Measurements from ENCODE around the gene VIM. TPM values are rescaled to one million over a fixed set of nuclear protein-coding genes. Genes with fewer than 3 reads are reported as not detected.

Gene VIM
- total and polyA plus RNA-seq, 2 experiments from 2014 or later, result 302 to 1,051 TPM

DNA sequence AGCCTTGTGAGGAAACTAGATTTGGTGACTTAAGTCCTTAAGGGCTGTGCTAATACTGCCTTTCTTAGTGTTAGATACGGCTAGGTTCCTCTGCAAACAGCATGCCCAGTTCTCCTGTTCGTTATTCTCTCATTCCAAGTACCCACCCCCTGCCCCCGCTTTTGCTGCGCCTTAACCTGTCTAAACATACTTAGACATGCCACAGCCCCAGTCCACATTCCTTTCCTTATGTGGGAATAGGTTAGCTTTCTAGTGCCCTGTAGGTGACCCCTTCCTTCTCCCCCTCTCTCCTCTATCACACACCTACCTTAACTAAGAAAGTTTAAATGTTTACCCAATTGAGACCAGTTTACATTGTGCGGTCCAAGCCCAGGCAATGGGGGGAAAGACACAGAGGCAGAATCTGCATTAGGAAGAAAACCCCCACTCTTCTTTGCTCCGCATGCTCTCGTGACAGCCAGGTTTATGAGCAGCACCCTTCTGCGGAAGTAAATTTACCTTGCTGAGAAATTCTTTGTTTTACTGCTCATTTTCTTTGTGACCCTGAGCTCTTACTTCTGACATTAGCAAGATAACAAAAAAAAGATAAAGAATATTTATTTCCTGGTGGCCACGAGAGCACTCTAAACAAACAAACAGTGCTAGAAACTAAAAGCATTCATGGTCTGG lies 48.8 kb downstream of the VIM start:
- Histone ChIP-seq H3K9me2 (replicated peaks; ENCODE audit: insufficient read depth) (no peaks in the 10 kb centered on the region), H3K36me3 (replicated peaks; ENCODE audit: insufficient read depth, low read depth) (no peaks in the 10 kb centered on the region), H3K79me2 (no peaks in the 10 kb centered on the region), H3K27ac (peak overlapping the region; percentile 87), H4K20me1 (ENCODE audit: insufficient read depth, poor library complexity, severe bottlenecking) (no peaks in the 10 kb centered on the region), H3K27me3 (no peaks in the 10 kb centered on the region), H3K4me2 (peak overlapping the region; percentile 42), H2AFZ (no peak overlapping the region), H3K4me3 (no peak overlapping the region), H3K4me1 (ENCODE audit: insufficient read depth) (peaks cover 25% of the 10 kb centered on the region), H3K9me3 (ENCODE audit: low read depth) (no peaks in the 10 kb centered on the region)
- TF ChIP-seq EZH2 (IDR thresholded peaks at IDR 0.05; ENCODE audit: borderline replicate concordance) (no peak), EZH2phosphoT487 (IDR thresholded peaks at IDR 0.05; ENCODE audit: low read depth, severe bottlenecking, unreplicated experiment) (no peak), CTCF (IDR thresholded peaks at IDR 0.05; ENCODE audit: poor library complexity) (no peak)
- WGBS (ENCODE audit: low lambda C conversion rate, missing lambda C conversion rate), result 21% methylated on average over 9 of the region's 9 CpGs
- peak; percentile 70 for DNase-seq (ENCODE audit: low spot score)

DNA sequence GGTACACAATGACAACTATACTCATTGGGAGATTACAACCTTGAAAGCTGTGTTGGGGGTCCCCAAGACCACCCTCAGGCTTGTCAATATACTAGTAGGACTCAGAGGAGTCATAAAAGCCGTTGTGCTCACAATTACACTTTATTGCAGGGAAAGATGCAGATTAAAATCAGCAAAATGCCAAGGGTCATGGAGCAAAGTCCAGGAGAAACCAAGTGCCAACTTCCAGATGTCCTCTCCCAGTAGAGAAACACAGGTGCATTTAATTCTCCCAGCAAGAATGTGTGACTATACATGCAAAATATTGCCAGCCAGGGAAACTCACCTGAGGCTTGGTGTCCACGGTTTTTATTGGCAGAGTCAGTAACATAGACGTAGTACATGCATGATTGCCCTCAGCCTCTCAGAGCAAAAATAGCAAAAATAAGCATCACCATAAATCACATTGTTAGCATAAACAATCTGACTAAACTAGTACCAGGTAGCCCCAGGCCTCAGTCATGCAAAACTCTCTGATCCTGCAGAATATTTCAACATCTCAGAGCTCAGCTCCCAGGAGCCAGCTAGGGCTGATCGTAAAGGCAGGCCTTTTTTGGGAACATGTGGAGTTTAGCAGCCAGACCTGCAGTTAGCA lies 50.7 kb downstream of the VIM start:
- peaks cover 22% of the 10 kb centered on the region for H3K4me1 ChIP-seq (ENCODE audit: insufficient read depth)
- no peaks in the 10 kb centered on the region for H3K9me3 ChIP-seq (ENCODE audit: low read depth)
- H4K20me1 ChIP-seq (ENCODE audit: insufficient read depth, poor library complexity, severe bottlenecking), result no peaks in the 10 kb centered on the region
- no peaks in the 10 kb centered on the region for H3K9me2 ChIP-seq (replicated peaks; ENCODE audit: insufficient read depth)
- 41% methylated on average over 4 of the region's 4 CpGs for WGBS (ENCODE audit: low lambda C conversion rate, missing lambda C conversion rate)
- no peak overlapping the region for H2AFZ ChIP-seq
- no peaks in the 10 kb centered on the region for H3K27me3 ChIP-seq
- DNase-seq (ENCODE audit: low spot score), result peak; percentile 35
- H3K4me3 ChIP-seq, result no peak overlapping the region
- no peaks in the 10 kb centered on the region for H3K36me3 ChIP-seq (replicated peaks; ENCODE audit: insufficient read depth, low read depth)
- H3K79me2 ChIP-seq, result no peaks in the 10 kb centered on the region
- H3K27ac ChIP-seq, result peak overlapping the region; percentile 87
- no peak for TF ChIP-seq CTCF (IDR thresholded peaks at IDR 0.05; ENCODE audit: poor library complexity)
- TF ChIP-seq EZH2 (IDR thresholded peaks at IDR 0.05; ENCODE audit: borderline replicate concordance), result no peak
- no peak for TF ChIP-seq EZH2phosphoT487 (IDR thresholded peaks at IDR 0.05; ENCODE audit: low read depth, severe bottlenecking, unreplicated experiment)
- no peak overlapping the region for H3K4me2 ChIP-seq

- Histone ChIP-seq H3K4me3 (no peak overlapping the region), H3K4me1 (ENCODE audit: insufficient read depth) (peaks cover 16% of the 10 kb centered on the region), H2AFZ (no peak overlapping the region), H3K79me2 (no peaks in the 10 kb centered on the region), H3K4me2 (no peak overlapping the region), H3K27ac (no peak overlapping the region), H3K9me2 (replicated peaks; ENCODE audit: insufficient read depth) (no peaks in the 10 kb centered on the region), H3K36me3 (replicated peaks; ENCODE audit: insufficient read depth, low read depth) (no peaks in the 10 kb centered on the region), H3K9me3 (ENCODE audit: low read depth) (no peaks in the 10 kb centered on the region), H4K20me1 (ENCODE audit: insufficient read depth, poor library complexity, severe bottlenecking) (no peaks in the 10 kb centered on the region), H3K27me3 (no peaks in the 10 kb centered on the region)
- WGBS (ENCODE audit: low lambda C conversion rate, missing lambda C conversion rate), result 90% methylated on average over 3 of the region's 3 CpGs
- DNase-seq (ENCODE audit: low spot score), result no peak
- TF ChIP-seq CTCF (IDR thresholded peaks at IDR 0.05; ENCODE audit: poor library complexity), result no peak
- TF ChIP-seq EZH2 (IDR thresholded peaks at IDR 0.05; ENCODE audit: borderline replicate concordance), result no peak
- no peak for TF ChIP-seq EZH2phosphoT487 (IDR thresholded peaks at IDR 0.05; ENCODE audit: low read depth, severe bottlenecking, unreplicated experiment)
Measured at GRCh38 chr10:17282311-17282710, 54.3 kb downstream of the VIM start.
